GM18505 (cell line): ENCODE data around the gene GFRA1.

ENCODE experiments used
- ATAC-seq: cut with Tn5 transposase; IDR thresholded peaks from one replicate; pipeline ENCODE4 v1.9.1; 2021; ENCODE audit not compliant: unreplicated experiment
- POLR2A ChIP-seq: IDR thresholded peaks from 4 replicates; pipeline ENCODE4 v1.6.1; 2011; ENCODE audit warnings: borderline replicate concordance; ENCODE audit not compliant: insufficient read depth, insufficient read length; ENCODE audit errors: extremely low read depth

Gene GFRA1

DNA sequence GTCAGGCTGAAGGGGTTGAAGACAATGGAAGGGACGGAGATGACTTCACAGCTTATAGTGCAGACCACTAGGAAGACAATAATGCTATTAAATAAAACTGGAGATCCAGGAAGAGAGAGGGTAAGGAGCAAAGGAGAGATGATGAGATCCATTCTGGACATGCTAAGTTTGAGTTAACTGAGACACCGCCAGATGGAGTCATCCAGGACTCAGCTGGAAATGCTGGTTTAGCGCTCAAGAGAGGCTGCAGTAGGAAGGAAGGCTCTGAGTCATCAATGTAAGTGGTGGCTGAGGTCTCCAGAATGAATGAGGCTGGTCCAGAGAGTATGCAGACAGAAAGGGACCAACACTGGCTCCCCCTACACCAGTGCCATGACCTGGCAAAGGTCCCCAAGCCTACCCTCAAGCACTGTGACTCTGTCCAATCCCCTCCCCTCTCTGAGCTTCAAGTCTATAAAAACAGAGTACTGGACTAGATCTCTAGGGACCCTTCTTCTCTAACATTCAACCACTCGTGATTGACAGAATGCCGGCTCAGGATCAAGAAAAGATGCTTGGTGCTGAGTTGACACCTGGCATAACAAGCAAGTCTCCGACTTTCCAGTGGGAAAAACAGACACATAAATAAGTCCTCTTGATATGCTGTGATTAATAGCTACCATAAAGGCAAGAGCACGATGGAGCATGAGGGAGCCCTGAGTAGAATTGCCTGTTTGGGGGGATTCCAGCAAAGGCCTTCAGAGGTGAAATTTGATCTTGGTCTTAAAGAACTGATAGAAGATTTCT, 8.9 kb downstream of the GFRA1 start:
- no peak for TF ChIP-seq POLR2A
- ATAC-seq, result no peak

DNA sequence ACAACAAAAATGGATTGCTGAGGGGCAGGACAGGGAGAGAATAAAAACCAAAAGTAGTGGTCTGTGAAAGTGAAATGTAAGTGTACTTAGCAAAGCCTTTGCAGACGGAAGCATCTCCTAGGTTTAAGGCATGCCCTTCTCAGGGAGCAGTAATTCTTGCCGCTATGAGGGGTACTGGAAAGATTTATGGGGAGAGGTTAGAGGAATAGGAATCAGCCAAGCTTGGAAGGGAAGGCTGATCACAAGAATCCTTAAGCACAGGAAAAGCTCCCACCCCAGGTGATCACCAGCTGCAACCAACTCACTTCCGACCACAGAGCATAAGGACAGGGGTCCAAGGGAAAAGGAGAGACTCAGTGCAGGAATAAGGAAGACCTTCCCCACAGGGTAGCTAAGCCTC, 10.3 kb downstream of the GFRA1 start:
- ATAC-seq, result no peak
- TF ChIP-seq POLR2A, result no peak

DNA sequence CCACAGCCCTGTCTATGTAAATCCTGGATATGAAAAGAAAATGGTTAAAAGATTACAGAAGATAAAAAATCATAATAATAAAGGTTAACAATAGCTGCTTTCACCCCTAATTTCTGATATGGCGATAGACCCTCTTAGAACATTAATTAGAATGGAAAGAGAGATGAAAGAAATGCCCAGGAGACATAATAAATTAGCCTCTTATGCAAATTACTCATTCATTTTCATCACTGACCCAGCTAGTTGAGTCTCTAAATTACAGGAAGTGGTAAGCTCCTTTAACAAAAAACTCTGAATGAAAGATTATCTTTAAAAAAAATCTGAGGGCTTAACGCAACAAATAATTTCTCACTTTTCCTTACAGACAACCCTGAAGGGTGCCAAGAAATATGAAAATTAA, 12.4 kb downstream of the GFRA1 start:
- no peak for ATAC-seq
- TF ChIP-seq POLR2A, result no peak

DNA sequence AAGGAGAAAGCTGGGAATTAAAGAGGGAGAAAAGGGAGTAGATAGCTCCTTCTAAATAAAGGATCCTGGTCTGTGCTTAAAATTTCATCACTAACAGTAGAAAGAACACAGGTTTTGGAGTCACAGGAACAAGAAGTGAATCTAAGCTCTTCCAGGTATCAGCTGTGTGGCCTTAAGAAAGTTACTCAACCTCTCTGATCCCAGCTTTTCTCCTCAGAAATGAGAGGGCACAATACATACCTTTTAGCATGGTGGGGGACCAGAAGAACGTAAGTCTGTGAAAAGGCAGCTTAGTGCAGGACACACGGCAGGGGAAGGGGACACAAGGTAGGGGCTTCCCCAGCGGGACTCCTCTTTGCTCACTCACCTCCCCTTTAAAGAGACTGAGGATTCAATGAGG, 13.4 kb downstream of the GFRA1 start:
- ATAC-seq, result no peak
- TF ChIP-seq POLR2A, result no peak

DNA sequence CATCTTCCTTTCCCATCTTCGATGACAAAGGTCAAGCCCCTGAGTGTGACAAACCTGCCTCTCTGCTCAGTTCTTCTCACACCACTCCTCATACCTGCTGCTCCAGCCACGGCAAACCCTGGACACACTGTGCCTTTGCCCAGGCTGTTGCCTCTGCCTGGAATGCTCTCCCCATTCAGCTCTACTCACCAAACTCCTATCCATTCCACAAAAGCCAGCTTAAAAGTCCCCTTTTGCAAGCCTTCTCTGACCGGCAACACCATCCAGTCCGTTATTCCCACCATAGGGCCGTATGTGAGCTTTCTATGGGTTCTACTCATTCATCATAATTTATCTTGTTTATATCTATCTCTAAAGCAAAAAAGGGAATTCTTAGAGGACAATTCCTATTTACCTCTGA, 15.2 kb downstream of the GFRA1 start:
- no peak for TF ChIP-seq POLR2A
- no peak for ATAC-seq

DNA sequence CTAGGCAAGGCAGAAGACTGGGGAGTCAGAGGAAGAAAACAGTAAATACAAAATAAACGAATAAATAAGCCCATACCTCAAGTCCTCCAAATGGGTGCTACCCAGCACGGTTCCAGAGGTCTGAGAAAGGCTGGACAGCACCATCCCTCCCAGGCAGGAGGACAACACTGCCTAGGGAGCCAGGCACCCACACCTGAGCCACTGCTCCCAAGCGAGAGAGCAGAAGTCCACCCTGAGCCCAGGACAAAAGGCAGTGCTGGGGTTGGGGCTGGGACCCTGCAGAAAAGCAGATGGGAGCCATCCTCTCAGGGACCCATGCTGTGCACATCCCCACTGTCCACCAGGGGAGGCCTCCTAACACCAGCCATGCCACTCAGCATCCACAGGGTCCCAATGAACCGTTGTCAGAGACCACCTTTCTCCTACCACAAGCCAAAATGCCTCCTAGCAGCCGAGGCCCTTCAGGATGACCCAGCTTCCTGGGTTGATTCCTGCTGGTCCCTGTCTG, 16.2 kb downstream of the GFRA1 start:
- no peak for ATAC-seq

DNA sequence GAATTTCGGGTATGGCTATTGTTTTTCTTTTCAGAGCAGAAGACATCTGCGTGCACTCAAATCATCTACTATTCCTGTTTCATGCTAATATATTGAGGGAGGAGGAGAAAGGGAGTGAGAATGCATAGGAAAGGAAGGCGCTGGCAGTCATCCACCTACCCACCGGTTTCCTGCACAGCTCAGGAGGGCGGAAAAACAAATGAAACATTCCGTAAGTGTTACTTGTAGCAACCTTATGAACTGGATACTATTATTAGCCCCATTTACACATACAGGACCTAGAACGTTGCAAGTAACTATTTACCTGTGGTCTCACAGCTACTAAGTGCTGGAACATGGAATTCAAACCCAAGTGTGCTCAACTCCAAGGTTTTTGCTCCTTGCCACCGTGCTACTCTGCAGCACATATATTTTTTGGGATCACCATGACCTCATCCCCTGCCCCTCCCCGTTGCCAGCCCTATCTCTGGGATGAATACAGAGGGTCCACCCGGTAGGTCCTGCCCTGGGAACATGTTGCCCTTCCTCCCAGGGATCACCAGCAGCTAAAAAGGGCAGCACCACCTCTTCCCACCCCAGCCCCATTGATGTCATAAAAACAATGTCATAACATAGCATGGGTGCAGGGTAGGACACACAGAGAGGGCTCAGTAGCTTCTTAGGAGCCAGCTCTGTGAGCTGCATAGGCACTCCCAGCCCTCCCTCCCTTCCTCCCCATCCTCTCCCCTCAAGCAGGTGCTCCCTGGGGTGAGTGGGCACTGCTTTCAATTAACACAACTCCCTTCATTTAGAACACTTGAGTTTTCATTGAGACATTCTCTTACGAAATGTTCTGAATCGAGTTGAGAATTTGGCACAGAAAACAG, 16.9 kb downstream of the GFRA1 start:
- ATAC-seq, result no peak
- no peak for TF ChIP-seq POLR2A

More for the DNA sequence above, 16.2 kb downstream of the GFRA1 start:
- TF ChIP-seq POLR2A, result no peak

DNA sequence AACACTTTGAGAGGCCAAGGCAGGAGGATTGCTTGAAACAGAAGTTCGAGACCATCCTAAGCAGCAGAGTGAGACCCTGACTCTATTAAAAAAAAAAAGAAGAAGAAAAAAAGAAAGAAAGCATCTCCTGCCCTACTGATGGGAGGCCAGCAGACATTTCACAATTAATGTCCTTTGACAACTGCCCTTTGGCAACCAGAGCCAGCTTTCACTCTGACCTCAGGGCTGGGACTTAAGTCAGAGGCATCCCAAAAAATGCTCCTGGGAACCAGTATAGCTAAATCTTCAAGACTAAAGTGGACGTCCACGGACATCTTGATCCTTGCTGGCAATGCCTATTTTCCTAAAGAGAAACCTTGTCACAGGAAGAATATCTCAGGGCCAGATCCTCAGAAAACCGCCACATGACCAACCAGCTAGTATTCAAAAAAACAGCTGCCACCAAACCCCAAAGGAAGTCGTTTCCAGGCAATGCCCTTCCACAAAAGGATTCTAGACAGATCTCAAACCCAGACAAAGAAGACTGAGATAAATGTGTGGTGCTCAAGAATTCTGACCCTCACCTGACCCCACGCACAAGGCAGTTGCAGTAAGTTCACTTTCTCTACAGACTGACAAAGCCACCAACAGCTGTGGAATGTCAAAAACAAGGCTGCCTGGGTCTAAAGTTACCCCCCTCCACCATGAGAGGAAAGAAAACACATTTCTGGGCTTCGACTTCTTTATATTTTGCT, 18.4 kb downstream of the GFRA1 start:
- no peak for ATAC-seq
- no peak for TF ChIP-seq POLR2A

DNA sequence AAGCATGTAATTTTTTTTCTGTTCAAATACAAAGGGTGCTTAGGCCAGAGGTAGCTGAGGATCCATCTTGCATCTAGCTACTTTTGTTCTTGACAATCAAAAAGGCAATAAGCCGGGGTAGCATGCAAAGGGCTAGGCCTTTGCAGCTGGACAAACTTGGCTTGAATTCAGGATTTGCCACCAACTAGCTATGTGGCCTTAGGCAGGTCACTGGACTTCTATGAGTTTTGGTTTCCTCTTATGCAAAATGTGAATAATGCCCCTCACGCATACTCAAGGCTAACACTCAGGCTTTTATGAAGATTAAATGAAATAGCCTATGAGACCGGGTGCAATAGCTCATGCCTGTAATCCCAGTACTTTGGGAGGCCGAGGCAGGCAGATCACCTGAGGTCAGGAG, 19.3 kb downstream of the GFRA1 start:
- no peak for TF ChIP-seq POLR2A
- ATAC-seq, result no peak

DNA sequence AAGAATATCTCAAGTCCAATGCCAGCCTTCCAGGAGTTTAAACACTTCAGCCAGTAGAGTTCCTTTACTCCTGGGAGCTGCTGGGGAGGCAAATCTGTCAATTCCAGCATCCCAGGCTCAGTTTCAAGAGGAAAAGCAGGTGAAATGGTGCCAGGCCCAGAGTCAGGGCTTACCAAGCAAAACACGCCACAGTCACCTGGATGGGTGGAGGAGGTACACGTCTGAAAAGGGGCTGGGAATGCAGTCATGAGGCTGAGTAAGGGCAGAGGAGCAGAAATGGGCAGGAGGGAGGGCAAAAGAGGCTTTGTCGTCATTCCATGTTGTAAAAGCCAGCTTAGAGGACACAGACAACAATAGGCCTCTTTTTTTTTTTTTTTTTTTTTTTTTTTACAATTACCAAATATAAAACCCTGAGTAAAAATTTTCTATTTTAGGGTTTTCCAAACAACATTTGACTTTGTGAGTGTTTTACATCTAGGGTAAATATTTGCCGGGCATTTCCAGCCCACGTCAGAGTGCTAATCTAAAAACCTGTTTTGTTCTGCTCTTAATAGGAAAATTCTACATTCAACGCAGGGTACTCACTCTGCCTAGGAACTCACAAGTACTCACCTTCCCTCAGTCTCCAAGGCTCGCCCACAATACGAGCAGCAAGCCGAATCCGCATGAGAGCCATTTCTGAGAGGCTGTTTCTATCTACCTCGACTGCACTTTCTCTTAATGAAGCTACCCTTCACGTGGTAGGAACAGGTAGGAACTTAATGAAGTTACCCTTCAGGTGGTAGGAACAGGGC, 21.2 kb downstream of the GFRA1 start:
- no peak for TF ChIP-seq POLR2A
- no peak for ATAC-seq

DNA sequence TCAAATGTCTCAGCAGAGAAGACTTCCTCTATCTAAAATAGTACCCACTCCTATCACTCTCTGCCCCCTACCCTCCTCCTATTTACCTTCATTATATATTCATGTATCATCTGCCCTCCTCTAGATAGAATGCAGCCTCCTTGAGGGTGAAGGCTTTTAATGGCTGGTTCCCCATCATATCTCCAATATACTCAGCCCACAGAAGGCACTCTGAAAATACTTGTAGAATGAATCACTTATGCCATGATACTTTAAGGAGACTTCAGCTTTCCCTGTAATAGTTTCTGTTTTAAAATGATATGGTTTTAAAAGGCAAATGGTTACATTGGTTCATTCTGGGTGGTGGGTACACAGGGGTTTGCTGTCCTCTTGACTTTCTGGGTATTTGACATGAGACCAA, 25.3 kb downstream of the GFRA1 start:
- TF ChIP-seq POLR2A, result no peak
- ATAC-seq, result no peak

DNA sequence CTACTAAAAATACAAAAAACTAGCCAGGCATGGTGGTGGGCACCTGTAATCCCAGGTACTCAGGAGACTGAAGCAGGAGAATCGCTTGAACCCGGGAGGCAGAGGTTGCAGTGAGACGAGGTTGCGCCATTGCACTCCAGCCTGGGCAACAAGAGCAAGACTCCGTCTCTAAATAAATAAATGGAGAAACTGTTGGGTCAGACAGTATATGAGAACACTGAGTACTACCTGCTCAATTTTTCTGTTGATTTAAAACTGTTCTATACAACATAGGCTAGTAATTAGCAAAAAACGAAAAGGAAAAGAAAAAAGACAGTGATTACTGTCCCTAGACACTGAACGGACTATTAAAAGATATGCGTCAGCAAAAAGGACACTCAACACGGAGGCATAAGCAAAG, 26.7 kb downstream of the GFRA1 start:
- ATAC-seq, result no peak
- no peak for TF ChIP-seq POLR2A

DNA sequence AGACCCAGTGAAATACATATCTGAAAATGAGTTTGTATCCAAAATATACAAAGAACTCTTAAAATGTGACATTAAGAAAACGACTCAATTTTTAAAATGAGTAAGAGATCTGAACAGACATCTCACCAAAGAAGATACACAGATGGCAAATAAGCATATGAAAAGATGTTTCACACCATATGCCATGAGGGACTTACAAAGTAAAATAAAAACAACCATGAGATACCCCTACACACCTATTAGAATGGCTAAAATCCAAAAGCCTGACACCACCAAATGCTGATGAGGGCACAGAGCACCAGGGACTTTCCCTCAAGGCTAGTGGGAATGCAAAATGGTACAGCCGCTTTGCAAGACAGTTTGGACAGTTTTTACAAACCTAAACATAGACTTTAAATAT, 27.9 kb downstream of the GFRA1 start:
- no peak for TF ChIP-seq POLR2A
- no peak for ATAC-seq

DNA sequence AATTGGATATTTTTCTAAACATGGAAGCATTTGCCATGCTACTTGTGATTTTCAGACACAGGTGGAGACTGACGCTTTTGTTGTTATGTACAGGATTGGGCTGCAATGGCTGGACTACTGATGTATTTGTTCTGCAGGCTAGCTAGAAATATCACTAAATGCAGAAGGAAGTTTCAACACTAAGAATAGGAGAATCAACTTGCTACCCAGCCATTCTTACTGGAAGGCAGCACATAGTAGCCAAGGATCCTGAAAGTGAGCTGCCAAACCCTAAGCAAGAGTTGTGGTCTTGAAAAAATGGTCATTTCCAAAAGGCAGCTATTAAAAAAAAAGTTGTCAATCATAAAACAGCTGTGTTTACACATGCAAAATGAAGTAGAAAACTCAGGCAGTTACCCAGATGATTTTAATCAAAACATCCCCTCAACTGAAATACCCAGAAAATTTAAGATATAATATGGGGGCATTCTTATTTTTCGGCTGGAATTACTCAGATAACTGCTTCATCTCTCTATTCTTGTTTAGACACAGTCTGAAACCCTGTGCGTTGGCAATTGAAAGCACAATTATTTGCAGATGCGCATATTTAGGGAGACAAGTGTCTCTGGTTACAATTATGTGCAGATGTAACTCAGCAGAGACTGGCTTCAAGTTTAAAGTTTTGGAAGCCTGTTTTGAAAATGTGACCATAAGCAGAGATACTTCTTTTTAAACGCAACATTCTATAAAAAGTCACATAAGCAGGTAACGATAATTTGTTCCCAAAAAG, 31.2 kb downstream of the GFRA1 start:
- TF ChIP-seq POLR2A, result no peak
- ATAC-seq, result no peak
